GM19025 (cell line): ENCODE data around the gene ESRRG.

Source experiments
- ATAC-seq: cut with Tn5 transposase; IDR thresholded peaks from one replicate; pipeline ENCODE4 v1.9.1; 2021; ENCODE audit warnings: mild to moderate bottlenecking, low read depth, moderate library complexity; ENCODE audit not compliant: unreplicated experiment

The ESRRG gene

DNA sequence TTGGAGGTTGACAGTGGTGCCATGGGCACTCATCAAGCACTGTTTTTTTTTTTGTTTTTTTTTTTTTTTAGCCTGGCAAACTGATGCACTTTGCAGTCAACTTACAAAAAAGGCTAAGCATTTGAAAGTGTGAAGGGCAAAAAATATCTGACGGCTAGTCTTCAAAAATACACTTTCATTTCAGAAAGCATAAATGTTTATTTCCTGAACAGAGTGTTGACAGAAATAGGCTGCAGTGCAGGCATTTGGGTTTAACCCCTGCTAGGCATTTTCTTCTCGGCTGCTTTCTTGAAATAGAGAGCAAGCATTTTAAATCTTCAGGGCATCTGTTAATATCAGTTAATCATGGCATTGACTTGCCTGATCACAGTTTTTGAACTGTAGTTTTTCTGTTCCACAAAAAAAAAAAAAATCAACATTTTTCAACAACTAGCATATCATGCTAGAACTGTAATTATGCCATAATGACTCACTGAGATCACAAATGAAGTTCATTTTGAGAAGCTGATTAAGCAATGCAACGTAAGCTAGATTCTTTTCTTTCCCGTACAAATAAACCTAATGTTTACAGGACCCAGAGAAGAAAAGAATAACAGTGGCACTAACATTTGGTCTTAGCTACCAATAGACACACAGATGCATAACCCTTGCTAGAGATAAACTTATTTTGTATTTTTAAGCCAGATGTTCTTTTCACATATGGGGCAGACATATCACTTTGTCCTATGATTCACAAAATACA, 199.6 kb downstream of the ESRRG start:
- ATAC-seq = no peak

DNA sequence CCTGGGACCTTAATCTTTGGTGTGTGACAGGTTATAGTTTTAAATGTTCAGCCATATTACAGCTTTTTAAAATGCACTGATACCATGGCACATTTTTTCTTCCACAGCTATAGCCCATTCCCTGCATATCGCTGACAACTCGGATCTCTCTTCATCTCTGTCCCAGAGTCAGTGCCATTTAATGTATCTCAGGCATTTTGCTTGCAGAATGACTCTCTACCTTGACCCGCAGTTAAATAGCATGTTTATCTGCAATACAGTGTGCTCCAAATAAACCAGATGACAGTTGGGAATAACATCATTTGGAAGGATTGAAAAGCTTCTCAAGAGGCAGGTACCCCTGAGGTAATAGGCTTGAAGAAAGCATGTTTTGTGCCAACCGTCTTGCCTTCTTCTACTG, 200.2 kb downstream of the ESRRG start:
- ATAC-seq = no peak

DNA sequence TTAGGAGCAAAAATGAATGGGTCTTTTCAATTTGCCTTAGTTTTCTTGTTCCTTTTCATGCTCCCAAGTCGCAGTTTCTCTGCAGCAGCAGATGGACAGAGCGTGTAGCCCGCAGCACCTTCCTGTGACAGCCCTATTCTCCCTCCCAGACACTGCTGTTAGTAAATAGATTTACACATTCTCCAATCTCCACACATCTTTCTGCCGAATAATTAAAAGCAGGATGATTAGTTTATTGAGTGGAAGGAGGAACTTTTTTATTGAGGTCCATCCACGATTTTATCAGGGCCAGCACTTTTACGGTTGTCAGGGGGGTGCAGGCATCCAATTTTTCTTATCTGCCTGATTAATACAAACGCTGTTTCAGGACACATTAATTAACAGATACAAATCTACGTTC, 201.8 kb downstream of the ESRRG start:
- no peak for ATAC-seq

- no peak for ATAC-seq
Observed at GRCh38 chr1:216518844-216519627, 204.2 kb downstream of the ESRRG start.

DNA sequence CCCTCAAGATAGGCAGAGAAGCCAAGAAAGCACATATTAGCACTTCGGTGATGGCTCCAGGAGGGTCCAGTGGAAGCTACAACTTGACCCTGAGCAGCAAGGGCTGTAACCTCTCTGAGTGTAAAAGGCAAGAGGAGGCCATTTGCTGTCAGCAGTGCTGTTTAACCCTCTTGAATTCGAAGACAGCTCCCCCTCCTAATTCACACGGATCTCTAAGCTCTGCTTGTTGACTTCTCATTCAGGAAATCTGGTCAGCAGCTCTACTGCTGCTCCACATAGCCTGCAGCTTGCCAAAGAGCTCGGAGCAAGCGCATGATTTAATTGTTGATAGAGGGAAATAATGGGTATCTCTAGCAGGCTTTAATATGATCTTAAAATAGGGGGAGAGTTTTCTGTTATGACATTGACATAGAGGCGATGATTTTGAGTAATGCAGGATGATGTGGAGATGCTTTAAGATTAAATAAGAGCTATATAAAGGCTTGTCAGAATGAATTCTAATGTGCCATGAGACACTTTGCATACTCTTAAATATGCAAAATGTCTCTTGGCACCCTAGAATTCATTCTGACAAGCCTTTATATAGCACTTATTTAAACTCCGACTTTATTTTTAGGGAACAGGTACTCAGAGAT, 220.6 kb downstream of the ESRRG start:
- no peak for ATAC-seq

DNA sequence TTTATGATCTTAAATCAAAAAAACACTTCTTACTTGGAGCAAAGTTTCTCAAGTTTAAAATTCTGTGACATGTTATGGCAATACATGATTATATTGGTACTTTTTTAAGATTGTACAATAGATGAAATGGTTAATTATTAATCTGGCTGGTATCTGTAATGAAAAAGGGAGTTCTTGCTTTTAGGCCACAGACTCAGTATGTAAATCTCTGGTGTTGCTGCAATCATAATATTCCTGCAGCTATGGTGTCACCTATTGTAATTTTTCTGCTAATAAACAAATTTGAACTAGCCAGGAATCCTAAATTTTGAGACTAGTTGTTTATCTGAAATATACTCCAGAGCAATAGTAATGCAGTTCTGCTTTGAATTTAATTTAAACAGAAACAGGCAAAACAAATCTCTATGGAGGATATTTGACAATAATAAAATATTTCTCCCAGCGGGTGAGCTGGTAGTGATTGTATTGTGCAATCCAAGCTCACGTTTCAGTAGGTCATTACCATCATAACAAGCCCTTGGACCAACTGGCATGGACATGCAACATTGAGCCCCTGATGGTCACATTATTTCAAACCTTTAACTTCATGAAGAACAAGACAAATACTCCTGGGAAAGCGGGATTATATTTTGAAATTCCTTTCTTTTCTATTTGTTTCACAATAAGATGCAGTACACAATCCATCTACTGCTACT, 222.8 kb downstream of the ESRRG start:
- no peak for ATAC-seq

GRCh38 chr1:216499581-216500272, 223.5 kb downstream of the ESRRG start:
- ATAC-seq = no peak

GRCh38 chr1:216498277-216498676, 225.0 kb downstream of the ESRRG start:
- ATAC-seq = no peak

DNA sequence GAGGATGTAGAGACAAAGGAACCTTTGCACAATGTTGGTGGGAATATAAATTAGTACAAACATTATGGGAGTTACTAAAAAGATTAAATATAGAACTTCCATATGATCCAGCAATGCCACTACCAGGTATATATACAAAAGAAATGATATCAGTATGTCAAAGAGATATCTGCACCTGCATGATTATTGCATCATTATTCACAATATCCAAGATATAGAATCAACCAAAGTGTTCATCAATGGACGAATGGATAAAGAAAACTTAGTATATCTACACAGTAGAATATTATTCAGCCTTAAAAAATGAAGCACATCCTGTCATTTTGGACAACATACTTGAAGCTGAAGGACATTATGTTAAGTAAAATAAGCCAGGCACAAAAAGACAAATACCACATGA, 238.2 kb downstream of the ESRRG start:
- ATAC-seq = no peak

DNA sequence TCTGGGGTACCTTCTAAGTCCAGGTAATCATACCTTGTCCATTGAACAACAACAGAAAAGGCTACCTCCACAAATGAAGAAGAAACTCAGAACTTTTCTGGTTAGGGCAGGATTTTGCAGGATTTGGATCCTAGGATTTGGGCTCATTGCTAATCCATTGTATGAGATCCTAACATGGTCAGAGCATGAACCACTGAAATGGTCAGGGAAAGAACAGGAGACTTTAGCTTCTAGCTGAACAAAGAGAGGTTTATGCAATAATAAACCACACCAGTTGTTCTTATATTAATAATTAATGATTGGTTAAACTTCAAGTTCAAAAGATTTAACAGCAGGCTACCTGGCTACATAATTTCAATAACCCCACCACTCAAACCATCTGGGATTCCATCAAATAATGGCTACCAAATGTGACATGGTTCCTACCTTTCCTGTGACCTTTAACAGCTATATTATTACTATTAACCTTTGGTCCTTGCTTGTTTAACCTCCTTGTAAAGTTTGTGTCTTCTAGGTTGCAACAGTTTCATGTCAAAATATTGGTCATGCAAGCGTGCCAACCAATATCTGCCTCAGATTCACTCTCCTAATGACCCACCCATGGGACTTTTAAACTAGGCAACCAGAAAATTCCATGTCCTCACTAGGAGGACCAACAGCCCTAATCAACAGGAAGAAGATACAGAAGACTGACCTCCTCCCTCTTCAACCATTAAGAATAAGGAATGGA, 239.4 kb downstream of the ESRRG start:
- ATAC-seq = no peak

DNA sequence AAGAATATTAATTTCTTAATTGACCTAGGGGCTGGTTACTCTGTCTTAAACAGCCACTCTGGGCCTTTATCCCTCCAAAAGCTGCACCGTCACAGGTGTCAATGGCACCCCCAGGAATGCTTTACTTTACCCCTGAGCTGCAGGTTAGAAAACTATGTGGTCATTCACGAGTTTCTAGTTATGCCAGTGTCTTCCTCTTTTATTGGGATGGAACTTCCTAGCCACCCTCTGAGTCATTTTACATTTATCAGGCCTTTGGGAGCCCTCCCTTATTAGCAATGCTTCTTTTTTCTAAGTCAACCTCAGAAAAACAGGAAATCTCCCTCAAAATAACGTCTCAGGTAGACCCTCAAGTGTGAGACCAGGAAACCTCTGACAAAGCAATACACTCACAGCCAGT, 240.6 kb downstream of the ESRRG start:
- ATAC-seq = no peak

- ATAC-seq = no peak
Observed at GRCh38 chr1:216478238-216478637, 245.0 kb downstream of the ESRRG start.

DNA sequence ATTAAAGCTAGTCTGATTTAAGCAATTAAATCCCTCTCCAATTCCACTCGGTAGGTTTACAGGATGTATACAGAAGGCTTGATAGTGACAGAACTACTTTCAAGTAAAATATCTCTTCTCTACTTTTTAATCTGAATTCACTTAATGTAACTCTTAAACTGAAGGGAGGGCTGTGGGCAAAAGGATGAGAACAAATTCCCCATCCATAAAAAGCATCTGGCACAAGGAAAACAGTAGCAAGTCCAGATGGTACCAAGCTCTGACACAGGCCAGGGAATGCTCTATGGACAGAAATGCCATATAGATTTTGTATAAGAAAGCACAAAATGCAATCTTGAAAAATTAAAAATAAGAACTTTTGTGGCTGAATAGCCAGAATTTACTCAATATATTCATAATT, 246.9 kb downstream of the ESRRG start:
- no peak for ATAC-seq

GRCh38 chr1:216475659-216476276, 247.5 kb downstream of the ESRRG start:
- ATAC-seq = no peak

GRCh38 chr1:216466162-216466801, 256.9 kb downstream of the ESRRG start:
- no peak for ATAC-seq

DNA sequence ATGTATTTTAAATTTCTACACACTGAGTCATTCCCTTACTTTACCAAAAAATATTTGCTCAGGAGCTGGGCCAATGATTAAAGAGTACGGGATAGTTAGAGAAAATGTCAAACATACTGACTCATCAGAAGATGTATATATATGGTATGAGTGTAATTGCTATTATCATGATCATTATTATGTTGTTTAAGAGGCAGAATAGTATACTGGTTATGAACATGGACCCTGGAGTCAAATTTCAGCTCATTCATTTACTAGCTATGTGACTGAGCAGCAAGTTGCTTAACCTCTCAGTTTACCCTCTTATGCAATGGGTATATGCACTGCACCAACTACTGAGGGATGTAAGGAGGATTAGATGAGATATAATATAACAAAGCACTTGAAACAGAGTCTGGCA, 258.7 kb downstream of the ESRRG start:
- ATAC-seq = no peak

DNA sequence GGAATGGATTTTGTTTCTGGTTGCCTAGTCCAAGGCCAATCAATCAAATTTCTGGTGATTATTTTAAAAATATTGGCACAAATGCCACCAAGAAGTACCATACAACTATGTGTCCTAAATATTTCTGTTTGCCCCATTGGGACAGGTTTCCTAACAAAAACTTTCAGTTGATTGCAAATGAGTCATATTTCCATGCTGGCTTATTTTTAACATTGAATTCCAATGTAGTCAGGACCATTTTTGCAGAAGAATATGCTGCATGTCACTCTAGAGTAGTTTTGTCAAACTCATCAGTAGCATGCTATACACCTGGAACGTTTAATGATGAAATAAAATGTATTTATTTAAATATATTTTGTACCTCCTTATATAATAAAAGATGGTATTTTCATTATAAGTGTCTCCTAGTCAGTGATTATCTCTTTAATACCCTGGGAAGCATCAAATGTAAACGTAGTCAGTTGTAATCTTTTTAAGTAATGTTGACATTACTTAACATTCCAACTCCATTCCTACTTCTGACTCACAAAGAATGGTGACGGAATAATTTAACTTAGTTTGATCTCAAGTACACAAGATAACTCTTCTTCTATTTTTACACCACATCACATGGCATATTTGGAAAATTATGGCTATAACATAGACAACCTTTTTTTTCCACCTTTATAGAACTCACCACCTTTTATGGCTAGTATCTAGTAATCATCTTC, 261.0 kb downstream of the ESRRG start:
- no peak for ATAC-seq

DNA sequence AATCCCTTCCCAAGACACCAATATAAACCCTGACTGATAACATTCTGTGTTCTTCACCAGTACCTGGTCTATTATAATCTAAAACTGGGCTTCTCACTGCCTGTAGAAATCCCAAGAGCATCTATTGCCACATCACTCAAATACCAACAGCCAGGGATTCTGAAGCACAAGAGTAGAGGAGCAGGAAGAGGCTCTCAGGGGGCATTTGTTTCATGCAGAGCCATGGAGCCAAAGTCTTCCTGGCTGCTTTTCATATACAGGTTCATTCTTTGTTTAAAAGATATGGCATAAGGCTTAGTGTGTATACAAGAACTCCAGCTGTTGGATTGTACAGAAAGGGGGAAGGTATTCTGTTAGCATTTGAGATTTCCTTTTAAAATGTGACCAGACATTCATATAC, 261.8 kb downstream of the ESRRG start:
- ATAC-seq = no peak
